OCI-M2 (cell line): ENCODE results near the gene CCKAR.
"Not testable (repeated sequence)": the region's sequence is repeated elsewhere in the genome, so short reads cannot be mapped to it uniquely, and the experiment has no call there.

Experiments
- DNase-seq: peaks from one replicate; lab custom pipeline; 2025; ENCODE audit not compliant: unreplicated experiment; lab: John Stamatoyannopoulos, UW

Gene CCKAR

GRCh38 chr4:26490111-26490959 is at the start of gene CCKAR:
CCKAR (minus strand) TSS chr4:26490484; CDS start chr4:26490267, 217 bp downstream.
- DNase-seq = no peak

- no peak for DNase-seq
These were observed 43.4 kb upstream of the CCKAR start for GRCh38 chr4:26533685-26534084.

- no peak for DNase-seq
These were observed 41.3 kb upstream of the CCKAR start for GRCh38 chr4:26531491-26532116.

GRCh38 chr4:26530099-26530498 is 39.8 kb upstream of the CCKAR start:
- no peak for DNase-seq

- DNase-seq = no peak
These were observed 39.2 kb upstream of the CCKAR start for GRCh38 chr4:26529479-26529878.

GRCh38 chr4:26525771-26526150 is 35.5 kb upstream of the CCKAR start:
- DNase-seq = no peak

GRCh38 chr4:26525136-26525770 is 35.0 kb upstream of the CCKAR start:
- no peak for DNase-seq

- no peak for DNase-seq
These were observed 33.7 kb upstream of the CCKAR start for GRCh38 chr4:26524011-26524410.

GRCh38 chr4:26522478-26522877 is 32.2 kb upstream of the CCKAR start:
- no peak for DNase-seq

GRCh38 chr4:26520728-26521450 is 30.6 kb upstream of the CCKAR start:
- DNase-seq = no peak

- DNase-seq = no peak
These were observed 25.7 kb upstream of the CCKAR start for GRCh38 chr4:26515936-26516335.

- no peak for DNase-seq
These were observed 20.2 kb upstream of the CCKAR start for GRCh38 chr4:26510334-26510964.

GRCh38 chr4:26509681-26510333 is 19.5 kb upstream of the CCKAR start:
- DNase-seq = no peak

GRCh38 chr4:26507286-26507685 is 17.0 kb upstream of the CCKAR start:
- no peak for DNase-seq

- DNase-seq = no peak
These were observed 13.6 kb upstream of the CCKAR start for GRCh38 chr4:26503844-26504243.

GRCh38 chr4:26503427-26503826 is 13.1 kb upstream of the CCKAR start:
- no peak for DNase-seq

- DNase-seq = not testable (repeated sequence)
These were observed 10.3 kb upstream of the CCKAR start for GRCh38 chr4:26500565-26500999.

GRCh38 chr4:26496207-26496783 is 6.0 kb upstream of the CCKAR start:
- no peak for DNase-seq

- no peak for DNase-seq
These were observed 3.2 kb upstream of the CCKAR start for GRCh38 chr4:26493461-26493860.
